SHP77 treated with DMSO at 0.1 percent for 48 hours (cell line): ENCODE data around the gene OTULIN.

Experiments
- DNase-seq: peaks from one replicate; lab custom pipeline; 2025; lab: John Stamatoyannopoulos, UW

The OTULIN gene

GRCh38 chr5:14698495-14698894, 34.0 kb downstream of the OTULIN start:
- DNase-seq: no peak

- no peak for DNase-seq
These were observed 34.6 kb downstream of the OTULIN start for GRCh38 chr5:14699159-14699558.

- DNase-seq: no peak
These were observed 35.4 kb downstream of the OTULIN start for GRCh38 chr5:14699807-14700400.

- no peak for DNase-seq
These were observed 36.2 kb downstream of the OTULIN start for GRCh38 chr5:14700478-14701436.

- DNase-seq: no peak
These were observed 37.0 kb downstream of the OTULIN start for GRCh38 chr5:14701556-14701955.

GRCh38 chr5:14702238-14702839, 37.8 kb downstream of the OTULIN start:
- DNase-seq: no peak

- no peak for DNase-seq
These were observed 41.0 kb downstream of the OTULIN start for GRCh38 chr5:14705556-14705955.

GRCh38 chr5:14706615-14707021, 42.1 kb downstream of the OTULIN start:
- DNase-seq: no peak

- DNase-seq: no peak
These were observed 43.4 kb downstream of the OTULIN start for GRCh38 chr5:14707811-14708390.

- DNase-seq: no peak
These were observed 44.0 kb downstream of the OTULIN start for GRCh38 chr5:14708551-14708950.

GRCh38 chr5:14710313-14710994, 45.9 kb downstream of the OTULIN start:
- no peak for DNase-seq

- DNase-seq: no peak
These were observed 47.6 kb downstream of the OTULIN start for GRCh38 chr5:14712131-14712530.

- no peak for DNase-seq
These were observed 48.1 kb downstream of the OTULIN start for GRCh38 chr5:14712666-14713065.

GRCh38 chr5:14713476-14714390, 49.2 kb downstream of the OTULIN start:
- no peak for DNase-seq

GRCh38 chr5:14714706-14715105, 50.2 kb downstream of the OTULIN start:
- peak; percentile 94 for DNase-seq

GRCh38 chr5:14715481-14715880, 51.0 kb downstream of the OTULIN start:
- no peak for DNase-seq

- DNase-seq: no peak
These were observed 52.5 kb downstream of the OTULIN start for GRCh38 chr5:14716755-14717752.

- no peak for DNase-seq
These were observed 54.3 kb downstream of the OTULIN start for GRCh38 chr5:14718778-14719177.

- no peak for DNase-seq
These were observed 55.9 kb downstream of the OTULIN start for GRCh38 chr5:14720236-14720923.
